G401.6 (cell line): ENCODE data around the gene CELA2A.
"Not testable (repeated sequence)": the region's sequence is repeated elsewhere in the genome, so short reads cannot be mapped to it uniquely, and the experiment has no call there.

Experiments used
- FAIRE-seq: peaks from 2 replicates; lab custom pipeline; 2012; peaks lifted over from hg19 to GRCh38; lab: Jason Lieb, UNC

The CELA2A gene

GRCh38 chr1:15445390-15446122 lies 11.0 kb upstream of the CELA2A start:
- no peak for FAIRE-seq

GRCh38 chr1:15446212-15446611 lies 10.3 kb upstream of the CELA2A start:
- FAIRE-seq: no peak

- FAIRE-seq: no peak
Observed at GRCh38 chr1:15448877-15449462, 7.6 kb upstream of the CELA2A start.

GRCh38 chr1:15449567-15449966 lies 7.0 kb upstream of the CELA2A start:
- FAIRE-seq: no peak

DNA sequence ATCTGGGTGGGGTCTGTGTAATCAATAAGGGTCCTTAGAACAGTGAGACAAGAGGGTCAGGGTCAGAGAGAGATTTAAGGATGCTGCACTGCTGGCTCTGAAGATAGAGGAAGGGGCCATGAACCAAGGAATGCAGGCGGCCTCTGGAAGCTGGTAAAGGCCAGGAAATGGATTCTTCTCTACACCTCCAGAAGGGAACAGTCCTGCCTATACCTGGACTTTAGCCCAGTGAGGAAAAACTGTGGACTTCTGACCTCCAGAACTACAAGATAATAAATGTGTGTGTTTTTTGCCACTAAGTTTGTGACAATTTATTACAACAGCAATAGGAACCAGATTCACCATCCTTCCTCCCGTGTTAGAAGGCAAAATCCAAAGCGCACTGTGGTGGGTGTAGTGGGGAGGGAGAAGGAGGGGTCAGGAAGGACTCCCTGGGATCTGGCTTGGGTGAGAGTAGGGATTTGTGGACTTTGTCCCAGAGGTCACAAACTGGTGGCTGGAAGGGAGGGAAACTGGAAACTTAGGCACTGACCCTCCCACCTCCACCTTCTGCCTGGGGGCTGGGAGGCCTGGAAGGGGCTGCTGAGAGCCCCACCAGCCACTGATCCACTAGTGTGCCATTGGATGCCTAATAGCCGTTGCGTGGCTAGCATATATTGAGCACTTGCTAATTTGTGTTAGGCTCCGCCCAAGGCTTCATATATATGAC lies 5.4 kb upstream of the CELA2A start:
- FAIRE-seq: no peak

- no peak for FAIRE-seq
Observed at GRCh38 chr1:15452216-15452615, 4.3 kb upstream of the CELA2A start.

DNA sequence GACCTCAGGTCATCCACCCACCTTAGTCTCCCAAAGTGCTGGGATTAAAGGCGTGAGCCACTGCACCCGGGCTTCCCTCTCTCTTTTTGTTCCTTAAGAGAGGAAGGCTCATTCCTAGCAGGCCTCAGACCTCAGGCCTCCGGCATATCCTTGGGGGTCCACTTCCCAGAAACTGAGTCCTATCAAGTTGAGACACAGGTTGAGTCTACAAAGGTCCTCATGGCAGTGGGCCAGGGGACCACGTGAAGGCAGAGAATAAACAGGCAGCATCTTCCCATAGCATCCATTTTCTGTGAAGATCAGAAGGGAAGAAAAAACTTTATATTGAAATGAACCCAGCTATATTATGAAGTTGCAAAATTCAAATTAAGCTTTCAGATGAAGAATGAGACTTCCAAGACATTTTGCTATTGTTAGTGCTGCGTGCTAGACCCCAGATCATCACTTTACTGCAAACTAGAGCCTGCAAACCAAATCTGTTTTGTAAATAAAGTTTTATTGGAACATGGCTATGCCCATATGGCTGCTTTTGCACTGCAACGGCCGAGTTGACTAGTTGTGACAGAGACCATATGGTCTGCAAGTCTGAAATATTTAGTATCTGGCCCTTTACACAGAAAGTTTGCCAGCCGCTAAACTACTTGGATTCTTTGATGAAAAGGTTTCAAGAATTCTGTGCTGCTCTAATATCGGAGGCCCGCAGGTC lies 3.5 kb upstream of the CELA2A start:
- FAIRE-seq: no peak

DNA sequence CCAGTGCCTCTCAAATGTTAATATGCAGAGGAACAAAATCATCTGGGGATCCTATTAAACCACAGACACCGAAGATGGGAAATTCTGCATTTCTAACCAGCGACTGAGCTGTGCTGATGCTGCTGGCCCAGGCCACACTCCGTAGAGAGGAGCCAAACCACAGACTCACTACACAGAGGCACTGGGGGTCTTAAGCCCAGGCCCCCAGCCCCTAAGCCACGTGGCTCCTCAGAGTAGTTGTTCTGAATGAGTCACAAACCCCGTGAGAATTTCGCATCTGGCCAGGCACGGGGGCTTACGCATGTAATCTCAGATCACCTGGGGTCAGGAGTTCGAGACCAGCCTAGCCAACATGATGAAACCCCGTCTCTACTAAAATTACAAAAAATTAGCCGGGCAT lies 2.8 kb upstream of the CELA2A start:
- FAIRE-seq: no peak

DNA sequence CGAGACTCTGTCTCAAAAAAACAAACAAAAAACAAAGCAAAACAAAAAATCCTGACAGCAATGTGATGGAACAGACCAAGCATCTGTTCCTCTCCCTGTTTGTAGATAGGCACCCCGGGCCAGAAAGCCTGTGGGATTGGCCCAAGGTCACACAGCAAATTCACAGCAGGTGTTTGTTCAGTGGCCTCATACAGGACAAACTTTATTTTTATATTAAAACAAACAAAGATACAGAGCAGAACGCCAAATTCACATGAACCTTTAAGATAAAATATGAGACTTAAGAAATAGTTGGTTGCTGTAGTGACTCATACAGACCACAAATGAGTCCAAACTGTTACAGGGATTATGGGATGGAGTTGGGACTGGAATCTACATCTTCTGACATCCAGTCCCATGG lies 2.3 kb upstream of the CELA2A start:
- FAIRE-seq: no peak

GRCh38 chr1:15455522-15455921 lies 1.0 kb upstream of the CELA2A start:
- FAIRE-seq: no peak

DNA sequence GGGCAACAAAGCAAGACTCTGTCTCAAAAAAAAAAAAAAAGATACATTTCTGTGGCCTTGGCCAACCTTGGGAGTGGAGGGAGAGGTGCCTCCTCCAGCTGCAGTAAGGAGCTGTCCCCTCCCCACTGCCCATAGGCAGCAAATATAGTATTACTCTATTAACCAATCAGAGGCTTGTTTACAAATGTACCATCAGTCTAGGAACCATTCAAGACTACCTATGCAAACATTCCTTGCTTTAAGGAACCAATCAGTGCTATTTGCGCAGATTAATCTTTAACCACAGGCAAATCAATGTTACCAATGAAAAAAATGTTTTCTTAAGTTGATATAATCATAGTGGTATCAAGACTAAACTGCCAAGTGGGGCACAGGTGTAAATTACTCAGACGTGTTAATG lies 1.1 kb downstream of the CELA2A start:
- no peak for FAIRE-seq

DNA sequence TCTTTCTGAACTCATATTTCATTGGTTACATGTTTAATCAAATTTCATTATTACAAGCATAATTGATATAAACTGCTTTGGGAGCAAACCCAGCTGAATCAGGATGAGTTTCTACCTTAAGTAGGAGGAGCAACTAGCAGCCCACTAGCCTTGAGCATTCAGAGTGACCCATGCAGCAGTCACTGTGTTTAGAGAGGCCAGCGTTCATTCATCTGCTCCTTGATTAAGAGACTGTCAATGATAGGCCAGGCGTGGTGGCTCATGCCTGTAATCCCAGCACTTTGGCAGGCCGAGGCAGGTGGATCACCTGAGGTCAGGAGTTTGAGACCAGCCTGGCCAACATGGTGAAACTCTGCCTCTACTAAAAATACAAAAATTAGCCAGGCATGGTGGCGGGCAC lies 1.9 kb downstream of the CELA2A start:
- not testable (repeated sequence) for FAIRE-seq

GRCh38 chr1:15459771-15460707 lies 3.5 kb downstream of the CELA2A start:
- no peak for FAIRE-seq

GRCh38 chr1:15460708-15461095 lies 4.2 kb downstream of the CELA2A start:
- no peak for FAIRE-seq

- FAIRE-seq: not testable (repeated sequence)
Observed at GRCh38 chr1:15463064-15463800, 6.7 kb downstream of the CELA2A start.

GRCh38 chr1:15463926-15464322 lies 7.4 kb downstream of the CELA2A start:
- FAIRE-seq: not testable (repeated sequence)

- no peak for FAIRE-seq
Observed at GRCh38 chr1:15465674-15466073, 9.1 kb downstream of the CELA2A start.

DNA sequence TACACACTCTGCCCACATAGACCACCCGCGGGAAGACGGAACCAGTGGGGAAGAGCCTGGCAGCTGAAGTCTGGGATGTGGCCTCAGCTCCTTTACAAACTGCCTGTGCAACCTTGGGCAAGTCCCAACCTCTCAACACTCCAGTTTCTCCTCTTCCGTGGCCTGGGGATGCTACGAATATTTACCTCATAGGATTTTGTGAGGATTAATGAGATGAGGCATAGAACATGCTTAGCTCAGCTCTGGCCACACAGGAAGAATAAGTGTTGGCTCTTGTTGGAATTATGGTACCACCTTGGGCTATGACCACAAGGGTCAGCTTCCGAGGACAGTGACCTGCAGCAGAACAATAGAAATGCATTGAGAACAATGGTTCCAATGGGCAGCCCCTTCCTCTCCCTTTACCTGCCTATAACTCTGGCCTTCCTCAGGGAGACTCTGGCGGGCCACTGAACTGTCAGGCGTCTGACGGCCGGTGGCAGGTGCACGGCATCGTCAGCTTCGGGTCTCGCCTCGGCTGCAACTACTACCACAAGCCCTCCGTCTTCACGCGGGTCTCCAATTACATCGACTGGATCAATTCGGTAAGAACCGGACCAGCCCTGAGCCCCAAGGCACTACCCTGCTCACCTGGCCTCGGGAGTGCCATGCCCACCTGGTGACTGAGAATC lies 10.6 kb downstream of the CELA2A start:
- not testable (repeated sequence) for FAIRE-seq

GRCh38 chr1:15468145-15468544 lies 11.6 kb downstream of the CELA2A start:
- FAIRE-seq: no peak

- no peak for FAIRE-seq
Observed at GRCh38 chr1:15469361-15469760, 12.8 kb downstream of the CELA2A start.
